Urinary bladder (tissue), 4 donors: Measurements from ENCODE around the gene P3H4. TPM values are rescaled to one million over a fixed set of nuclear protein-coding genes. Genes with fewer than 3 reads are reported as not detected.

Experiments
- DNase-seq: peaks from one replicate; pipeline ENCODE4 v3.0.0-alpha.2; 2015; ENCODE audit errors: extremely low spot score
- H3K27ac ChIP-seq: one replicate; pipeline ENCODE4 v1.5.1; 2013; ENCODE audit warnings: low read depth, mild to moderate bottlenecking, moderate library complexity
- H3K36me3 ChIP-seq: one replicate; pipeline ENCODE4 v1.6.1; 2013; ENCODE audit warnings: mild to moderate bottlenecking, moderate library complexity; ENCODE audit not compliant: insufficient read depth
- H3K4me1 ChIP-seq: one replicate; pipeline ENCODE4 v1.6.1; 2013; ENCODE audit warnings: mild to moderate bottlenecking, moderate library complexity; ENCODE audit not compliant: insufficient read depth
- H3K4me3 ChIP-seq: one replicate; pipeline ENCODE4 v1.5.1; 2013; ENCODE audit warnings: low read depth, low read length
- WGBS: extraction: QIAGEN DNeasy Blood & Tissue Kit; methylation state at CpG from one replicate; pipeline ENCODE4 v1.1.7; 2013; 5-methylcytosine and 5-hydroxymethylcytosine counted together
- polyA plus RNA-seq: library from polyadenylated mRNA; stranded (reverse); fragments of 200-250 nt; gene quantifications from one replicate; pipeline ENCODE4 v1.2.3, GENCODE V29; 2013
- total RNA-seq: library from RNA; depleted of rRNA; stranded (reverse); fragments of >200 nt; gene quantifications from one replicate; pipeline ENCODE4 v1.2.3, GENCODE V29; 2014
- donor health status: healthy with polysubstance abuse.
- donor health status: healthy.

Gene P3H4
- total and polyA plus RNA-seq, 2 donors = 11.5 to 32.1 TPM

- 94% methylated on average over 6 of the region's 6 CpGs for whole genome bisulfite sequencing
- Histone ChIP-seq H3K4me1 (no peaks in the 10 kb centered on the region), H3K4me3 (no peak overlapping the region), H3K36me3 (peaks cover 8% of the 10 kb centered on the region), H3K27ac (no peak overlapping the region)
- no peak for DNase-seq
Measured at GRCh38 chr17:41762391-41762790, 49.4 kb downstream of the P3H4 start.

- H3K27ac ChIP-seq = no peak overlapping the region
- H3K4me3 ChIP-seq = no peak overlapping the region
- H3K4me1 ChIP-seq = no peaks in the 10 kb centered on the region
- WGBS = 90% methylated on average over 6 of the region's 6 CpGs
- H3K36me3 ChIP-seq = peaks cover 8% of the 10 kb centered on the region
- no peak for DNase-seq
Measured at GRCh38 chr17:41760878-41761277, 50.9 kb downstream of the P3H4 start.

- WGBS = 87% methylated on average over 9 of the region's 9 CpGs
- H3K27ac ChIP-seq = no peak overlapping the region
Measured at GRCh38 chr17:41758601-41759000, 53.1 kb downstream of the P3H4 start.

GRCh38 chr17:41754066-41754465, 57.7 kb downstream of the P3H4 start:
- no peak for DNase-seq
- Histone ChIP-seq H3K4me3 (no peak overlapping the region), H3K4me1 (no peaks in the 10 kb centered on the region), H3K27ac (no peak overlapping the region), H3K36me3 (peaks cover 6% of the 10 kb centered on the region)
- WGBS = 83% methylated on average over 12 of the region's 12 CpGs

More at GRCh38 chr17:41758601-41759000, 53.1 kb downstream of the P3H4 start:
- DNase-seq = no peak
- Histone ChIP-seq H3K4me3 (no peak overlapping the region), H3K36me3 (peaks cover 6% of the 10 kb centered on the region), H3K4me1 (no peaks in the 10 kb centered on the region)

Other genes starting within 250 kb of the P3H4 start
- gene KRT9, start 239.9 kb downstream of the P3H4 start, total RNA-seq = not detected
- not detected for gene KRT9, start 239.9 kb downstream of the P3H4 start, polyA plus RNA-seq
- not detected for gene KRT14, start 225.1 kb downstream of the P3H4 start, total RNA-seq
- gene KRT14, start 225.1 kb downstream of the P3H4 start, polyA plus RNA-seq = 0.14 TPM
- not detected for gene KRT16, start 199.2 kb downstream of the P3H4 start, total RNA-seq
- 0.20 TPM for gene KRT16, start 199.2 kb downstream of the P3H4 start, polyA plus RNA-seq
- gene KRT17, start 187.4 kb downstream of the P3H4 start, total RNA-seq = 33.5 TPM
- gene KRT17, start 187.4 kb downstream of the P3H4 start, polyA plus RNA-seq = 72.1 TPM
- gene EIF1, start 123.1 kb downstream of the P3H4 start, total RNA-seq = 96.6 TPM
- 649 TPM for gene EIF1, start 123.1 kb downstream of the P3H4 start, polyA plus RNA-seq
- gene GAST, start 99.6 kb downstream of the P3H4 start, total RNA-seq = not detected
- not detected for gene GAST, start 99.6 kb downstream of the P3H4 start, polyA plus RNA-seq
- not detected for gene HAP1, start 77.3 kb downstream of the P3H4 start, total RNA-seq
- gene HAP1, start 77.3 kb downstream of the P3H4 start, polyA plus RNA-seq = 0.27 TPM
- gene JUP, start 25.2 kb downstream of the P3H4 start, total RNA-seq = 51.4 TPM
- gene JUP, start 25.2 kb downstream of the P3H4 start, polyA plus RNA-seq = 53.8 TPM
- gene FKBP10, start 1.1 kb upstream of the P3H4 start, total RNA-seq = 166 TPM
- gene FKBP10, start 1.1 kb upstream of the P3H4 start, polyA plus RNA-seq = 84.5 TPM
- 40.8 TPM for gene NT5C3B, start 24.3 kb upstream of the P3H4 start, total RNA-seq
- 67.9 TPM for gene NT5C3B, start 24.3 kb upstream of the P3H4 start, polyA plus RNA-seq
- gene KLHL10, start 25.9 kb upstream of the P3H4 start, total RNA-seq = 0.48 TPM
- gene KLHL10, start 25.9 kb upstream of the P3H4 start, polyA plus RNA-seq = 0.71 TPM
- gene KLHL11, start 53.5 kb upstream of the P3H4 start, total RNA-seq = 35.0 TPM
- 3.8 TPM for gene KLHL11, start 53.5 kb upstream of the P3H4 start, polyA plus RNA-seq
- 64.1 TPM for gene ACLY, start 107.0 kb upstream of the P3H4 start, total RNA-seq
- gene ACLY, start 107.0 kb upstream of the P3H4 start, polyA plus RNA-seq = 51.7 TPM
- gene ODAD4, start 118.7 kb upstream of the P3H4 start, total RNA-seq = 1.4 TPM
- 2.0 TPM for gene ODAD4, start 118.7 kb upstream of the P3H4 start, polyA plus RNA-seq
- gene CNP, start 154.8 kb upstream of the P3H4 start, total RNA-seq = 28.7 TPM
- gene CNP, start 154.8 kb upstream of the P3H4 start, polyA plus RNA-seq = 66.6 TPM
- gene DNAJC7, start 205.5 kb upstream of the P3H4 start, total RNA-seq = 69.9 TPM
- gene DNAJC7, start 205.5 kb upstream of the P3H4 start, polyA plus RNA-seq = 55.2 TPM
- 14.4 TPM for gene NKIRAS2, start 208.1 kb upstream of the P3H4 start, total RNA-seq
- gene NKIRAS2, start 208.1 kb upstream of the P3H4 start, polyA plus RNA-seq = 52.0 TPM
- gene C17orf113, start 238.7 kb upstream of the P3H4 start, total RNA-seq = 0.95 TPM
- gene C17orf113, start 238.7 kb upstream of the P3H4 start, polyA plus RNA-seq = 1.5 TPM